ENCODE measurements around the gene MBL2.

The MBL2 gene

DNA sequence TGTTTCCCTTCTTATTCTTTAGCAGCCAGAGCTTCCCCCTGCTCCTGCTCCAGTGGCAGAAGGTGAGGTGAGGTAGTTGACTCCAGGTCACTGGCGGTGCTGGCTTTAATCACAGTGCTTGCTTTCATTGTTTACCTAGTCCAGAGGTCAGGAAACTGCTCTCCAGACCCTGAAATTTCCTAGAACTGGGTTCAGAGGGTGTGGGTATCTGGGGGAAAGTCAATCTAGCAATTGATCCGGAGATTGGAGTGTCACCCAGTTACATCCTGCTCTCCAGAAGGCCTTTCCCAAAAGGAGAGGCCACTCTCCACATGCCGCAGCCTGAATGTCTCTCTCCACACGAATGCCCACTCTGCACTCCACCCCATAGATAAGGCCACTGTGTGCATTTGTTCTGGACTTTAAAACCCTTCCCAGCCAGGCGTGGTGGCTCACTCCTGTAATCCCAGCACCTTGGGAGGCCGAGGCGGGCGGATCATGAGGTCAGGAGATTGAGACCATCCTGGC, 2.1 kb upstream of the MBL2 start:
- Histone ChIP-seq H3K27ac (ENCODE audit: insufficient read depth in 1 of 2, low read depth in 1 of 2, low read length in 2 of 2, poor library complexity in 1 of 2, severe bottlenecking in 2 of 2) (no peak overlapping the region), H3K36me3 (ENCODE audit: control insufficient read depth in 4 of 4, insufficient read depth in 4 of 4, low read length in 3 of 4) (no peaks in the 10 kb centered on the region), H3K27me3 (replicated peaks in 2 of 5; ENCODE audit: control insufficient read depth in 4 of 5, insufficient read depth in 5 of 5, low read length in 4 of 5) (no peaks in the 10 kb centered on the region), H3K9me3 (ENCODE audit: control extremely low read depth in 1 of 5, control insufficient read depth in 4 of 5, insufficient read depth in 2 of 5, low read depth in 1 of 5, low read length in 4 of 5) (no peaks in the 10 kb centered on the region), H3K4me3 (ENCODE audit: control insufficient read depth in 1 of 7, extremely low read depth in 1 of 7, insufficient read depth in 4 of 7, low read depth in 2 of 7, low read length in 6 of 7) (no peak overlapping the region), H3K4me1 (ENCODE audit: control extremely low read depth in 1 of 4, control insufficient read depth in 4 of 4, insufficient read depth in 4 of 4, low read length in 3 of 4) (peaks cover 0 to 15% (median 3%) of the 10 kb centered on the region in 4 experiments)
- WGBS (ENCODE audit: insufficient coverage), result 91% methylated on average over 4 of the region's 8 CpGs
- ChIA-PET POLR2A (no interaction called here), CTCF (interaction anchor here (6.9 to 14.6 kb wide), 2 partner anchors 21 to 32 kb away, joined by 55 to 433 read pairs; no protein-coding TSS in a partner anchor)
- DNase-seq, result no peak

DNA sequence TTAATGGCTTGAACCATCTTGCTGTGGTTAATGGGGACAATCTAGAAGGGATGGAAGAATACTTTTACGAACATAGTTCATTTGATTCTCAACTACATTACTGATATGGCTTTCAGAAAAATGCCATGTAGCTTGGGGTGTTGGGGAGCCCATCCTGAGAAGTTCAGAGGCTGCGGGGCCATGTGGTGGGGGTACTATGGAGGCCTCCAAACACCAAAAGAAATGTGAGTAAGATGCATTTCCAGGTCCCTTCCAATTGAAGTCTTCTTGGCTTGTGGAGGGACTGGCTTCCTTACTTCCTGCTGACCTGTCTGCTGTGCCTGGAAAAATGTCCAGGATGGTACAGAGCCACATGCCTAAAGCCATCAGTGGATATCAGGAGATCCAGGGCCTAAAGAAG, 1.6 kb upstream of the MBL2 start:
- Histone ChIP-seq H3K4me3 (ENCODE audit: control insufficient read depth in 1 of 7, extremely low read depth in 1 of 7, insufficient read depth in 4 of 7, low read depth in 2 of 7, low read length in 6 of 7) (no peak overlapping the region), H3K27me3 (replicated peaks in 2 of 5; ENCODE audit: control insufficient read depth in 4 of 5, insufficient read depth in 5 of 5, low read length in 4 of 5) (no peaks in the 10 kb centered on the region), H3K9me3 (ENCODE audit: control extremely low read depth in 1 of 5, control insufficient read depth in 4 of 5, insufficient read depth in 2 of 5, low read depth in 1 of 5, low read length in 4 of 5) (no peaks in the 10 kb centered on the region), H3K4me1 (ENCODE audit: control extremely low read depth in 1 of 4, control insufficient read depth in 4 of 4, insufficient read depth in 4 of 4, low read length in 3 of 4) (peaks cover 0 to 15% (median 3%) of the 10 kb centered on the region in 4 experiments), H3K27ac (ENCODE audit: insufficient read depth in 1 of 2, low read depth in 1 of 2, low read length in 2 of 2, poor library complexity in 1 of 2, severe bottlenecking in 2 of 2) (no peak overlapping the region), H3K36me3 (ENCODE audit: control insufficient read depth in 4 of 4, insufficient read depth in 4 of 4, low read length in 3 of 4) (no peaks in the 10 kb centered on the region)
- ChIA-PET CTCF (interaction anchor here (6.9 to 14.6 kb wide), 2 partner anchors 20 to 31 kb away, joined by 55 to 433 read pairs; no protein-coding TSS in a partner anchor), POLR2A (no interaction called here)
- 100% methylated on average over 1 of the region's 2 CpGs for WGBS (ENCODE audit: insufficient coverage)
- no peak for DNase-seq

DNA sequence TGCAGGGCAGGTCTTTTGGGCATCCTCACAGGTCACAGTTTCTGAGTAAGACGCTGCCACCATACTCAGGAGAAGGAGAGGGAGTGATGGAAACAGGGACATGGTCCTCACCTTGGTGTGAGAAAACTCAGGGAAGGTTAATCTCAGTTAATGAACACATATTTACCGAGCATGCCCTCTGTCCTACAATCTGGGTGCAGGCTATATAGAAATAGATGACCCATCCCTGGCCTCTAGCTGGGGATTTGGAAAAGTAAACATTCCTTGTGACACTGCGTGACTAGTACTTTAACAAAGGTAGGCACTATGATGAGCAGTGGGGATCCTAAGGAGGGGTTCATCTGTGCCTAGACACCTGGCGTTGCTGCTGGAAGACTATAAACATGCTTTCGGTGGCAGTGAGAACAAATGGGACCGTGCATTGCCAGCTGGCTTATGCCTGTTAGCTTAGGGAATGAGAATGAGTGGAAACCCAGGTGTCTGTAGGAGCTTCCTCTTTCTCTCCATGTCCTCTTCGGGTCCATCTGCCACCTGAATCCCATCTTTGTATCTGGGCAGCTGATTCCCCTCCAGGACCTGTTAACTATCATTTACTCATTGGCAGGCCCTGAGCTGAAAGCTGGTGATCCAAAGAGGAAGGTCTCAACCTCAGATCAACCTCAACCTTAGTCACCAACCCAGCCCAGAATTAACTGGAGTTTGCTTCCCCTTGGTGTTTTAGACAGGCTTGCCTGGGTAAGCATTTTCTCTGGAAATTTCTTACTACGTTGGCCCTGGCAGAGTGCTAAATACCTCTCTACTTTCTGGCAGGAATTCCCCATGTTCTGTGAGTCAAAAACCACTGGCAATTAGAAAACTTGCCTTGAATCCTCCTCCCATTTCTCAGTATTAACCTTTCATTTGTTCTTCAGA, 794 bp downstream of the MBL2 start:
- WGBS (ENCODE audit: insufficient coverage), result 86% methylated on average over 7 of the region's 8 CpGs
- no peak overlapping the region for H3K4me3 ChIP-seq (ENCODE audit: control insufficient read depth in 1 of 7, extremely low read depth in 1 of 7, insufficient read depth in 4 of 7, low read depth in 2 of 7, low read length in 6 of 7)
- ChIA-PET CTCF (interaction anchor here (2.4 to 14.6 kb wide), 2 partner anchors 9 to 29 kb away, joined by 9 to 433 read pairs; no protein-coding TSS in a partner anchor), POLR2A (no interaction called here)
- H3K27me3 ChIP-seq (replicated peaks in 2 of 5; ENCODE audit: control insufficient read depth in 4 of 5, insufficient read depth in 5 of 5, low read length in 4 of 5), result no peaks in the 10 kb centered on the region
- H3K27ac ChIP-seq (ENCODE audit: insufficient read depth in 1 of 2, low read depth in 1 of 2, low read length in 2 of 2, poor library complexity in 1 of 2, severe bottlenecking in 2 of 2), result no peak overlapping the region
- no peaks in the 10 kb centered on the region for H3K36me3 ChIP-seq (ENCODE audit: control insufficient read depth in 4 of 4, insufficient read depth in 4 of 4, low read length in 3 of 4)
- DNase-seq, result peak in 2 of 3 donors; percentile 72
- H3K4me1 ChIP-seq (ENCODE audit: control extremely low read depth in 1 of 4, control insufficient read depth in 4 of 4, insufficient read depth in 4 of 4, low read length in 3 of 4), result peaks cover 0 to 10% (median 5%) of the 10 kb centered on the region in 4 experiments
- no peaks in the 10 kb centered on the region for H3K9me3 ChIP-seq (ENCODE audit: control extremely low read depth in 1 of 5, control insufficient read depth in 4 of 5, insufficient read depth in 2 of 5, low read depth in 1 of 5, low read length in 4 of 5)

DNA sequence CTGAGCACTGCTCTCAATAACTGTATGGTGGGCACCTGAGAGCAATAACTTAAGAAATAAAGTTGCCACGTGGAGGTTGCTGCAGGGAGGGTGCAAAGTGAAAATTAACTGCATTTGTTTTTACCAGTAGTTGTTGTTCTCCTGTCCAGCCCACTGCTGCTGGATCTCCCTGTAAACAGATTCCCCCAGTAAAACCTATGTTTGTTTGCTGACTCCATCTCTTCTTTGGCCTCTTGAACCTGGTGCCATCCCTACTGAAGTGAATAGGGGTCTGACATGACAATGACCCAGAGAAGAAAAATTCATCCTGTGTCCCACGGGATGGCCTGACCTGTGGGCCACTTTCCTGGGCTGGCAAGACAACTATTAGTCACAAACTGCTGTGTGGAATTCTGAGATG, 1.7 kb downstream of the MBL2 start:
- Histone ChIP-seq H3K9me3 (ENCODE audit: control extremely low read depth in 1 of 5, control insufficient read depth in 4 of 5, insufficient read depth in 2 of 5, low read depth in 1 of 5, low read length in 4 of 5) (no peaks in the 10 kb centered on the region), H3K4me3 (ENCODE audit: control insufficient read depth in 1 of 7, extremely low read depth in 1 of 7, insufficient read depth in 4 of 7, low read depth in 2 of 7, low read length in 6 of 7) (no peak overlapping the region), H3K36me3 (ENCODE audit: control insufficient read depth in 4 of 4, insufficient read depth in 4 of 4, low read length in 3 of 4) (no peaks in the 10 kb centered on the region), H3K4me1 (ENCODE audit: control extremely low read depth in 1 of 4, control insufficient read depth in 4 of 4, insufficient read depth in 4 of 4, low read length in 3 of 4) (peaks cover 0 to 10% (median 5%) of the 10 kb centered on the region in 4 experiments), H3K27ac (ENCODE audit: insufficient read depth in 1 of 2, low read depth in 1 of 2, low read length in 2 of 2, poor library complexity in 1 of 2, severe bottlenecking in 2 of 2) (no peak overlapping the region), H3K27me3 (replicated peaks in 2 of 5; ENCODE audit: control insufficient read depth in 4 of 5, insufficient read depth in 5 of 5, low read length in 4 of 5) (no peaks in the 10 kb centered on the region)
- ChIA-PET CTCF (interaction anchor here (2.4 to 14.6 kb wide), 2 partner anchors 10 to 28 kb away, joined by 9 to 433 read pairs; no protein-coding TSS in a partner anchor), POLR2A (no interaction called here)
- DNase-seq, result no peak
- WGBS (ENCODE audit: insufficient coverage), result 86% methylated on average over 1 of the region's 2 CpGs

DNA sequence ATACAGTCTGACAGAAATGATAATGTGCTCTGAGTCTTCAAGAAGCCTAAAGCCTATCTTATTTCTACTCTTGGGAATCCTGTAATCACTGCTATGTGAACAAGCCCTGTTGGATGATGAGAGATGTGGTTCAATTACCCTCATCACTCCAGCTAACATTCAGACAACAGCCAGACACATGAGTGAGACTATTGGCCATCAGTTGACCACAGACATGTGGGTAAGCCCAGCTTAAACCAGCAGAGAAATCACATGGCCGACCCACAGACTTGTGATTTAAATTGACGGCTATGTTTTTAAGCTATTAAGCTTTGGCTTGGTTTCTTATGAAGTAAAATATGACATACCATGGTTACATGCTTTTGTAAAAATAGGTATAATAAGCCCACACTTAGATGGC, 2.6 kb downstream of the MBL2 start:
- Histone ChIP-seq H3K4me3 (ENCODE audit: control insufficient read depth in 1 of 7, extremely low read depth in 1 of 7, insufficient read depth in 4 of 7, low read depth in 2 of 7, low read length in 6 of 7) (no peak overlapping the region), H3K36me3 (ENCODE audit: control insufficient read depth in 4 of 4, insufficient read depth in 4 of 4, low read length in 3 of 4) (no peaks in the 10 kb centered on the region), H3K27me3 (replicated peaks in 2 of 5; ENCODE audit: control insufficient read depth in 4 of 5, insufficient read depth in 5 of 5, low read length in 4 of 5) (no peaks in the 10 kb centered on the region), H3K9me3 (ENCODE audit: control extremely low read depth in 1 of 5, control insufficient read depth in 4 of 5, insufficient read depth in 2 of 5, low read depth in 1 of 5, low read length in 4 of 5) (no peaks in the 10 kb centered on the region), H3K27ac (ENCODE audit: insufficient read depth in 1 of 2, low read depth in 1 of 2, low read length in 2 of 2, poor library complexity in 1 of 2, severe bottlenecking in 2 of 2) (no peak overlapping the region), H3K4me1 (ENCODE audit: control extremely low read depth in 1 of 4, control insufficient read depth in 4 of 4, insufficient read depth in 4 of 4, low read length in 3 of 4) (peaks cover 0 to 10% (median 5%) of the 10 kb centered on the region in 4 experiments)
- CTCF ChIA-PET, result interaction anchor here (1.0 to 14.6 kb wide), 3 partner anchors 9 to 27 kb away, joined by 3 to 433 read pairs (median 8); no protein-coding TSS in a partner anchor
- no peak for DNase-seq
- WGBS (ENCODE audit: insufficient coverage), result 100% methylated on average over 2 of the region's 2 CpGs
- POLR2A ChIA-PET, result no interaction called here

DNA sequence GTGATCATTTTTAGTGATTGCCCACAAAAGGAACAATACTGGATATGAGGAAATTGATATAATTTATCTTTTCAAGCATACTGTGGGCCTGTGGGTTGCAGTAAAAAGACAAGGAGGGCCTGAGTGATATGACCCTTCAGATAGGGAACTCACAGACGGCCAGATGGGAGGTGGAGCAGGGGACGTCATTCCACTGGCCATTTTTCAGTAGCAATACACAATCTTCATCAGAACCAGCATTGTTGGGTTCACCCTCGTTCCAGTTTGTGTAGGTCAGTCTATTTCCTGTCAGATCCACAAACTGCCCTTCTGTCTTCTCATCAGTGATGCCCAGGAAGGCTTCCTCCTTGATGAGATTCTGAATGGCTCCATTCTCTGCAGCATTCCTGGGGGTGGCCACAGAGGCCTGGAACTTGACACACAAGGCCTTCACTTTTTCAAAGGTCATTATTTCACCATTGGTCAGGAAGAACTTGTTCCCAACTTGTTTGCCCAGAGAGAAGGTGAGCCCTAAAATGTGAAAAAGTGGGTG, 4.5 kb downstream of the MBL2 start:
- Histone ChIP-seq H3K4me1 (ENCODE audit: control extremely low read depth in 1 of 4, control insufficient read depth in 4 of 4, insufficient read depth in 4 of 4, low read length in 3 of 4) (peaks cover 0 to 10% (median 5%) of the 10 kb centered on the region in 4 experiments), H3K27ac (ENCODE audit: insufficient read depth in 1 of 2, low read depth in 1 of 2, low read length in 2 of 2, poor library complexity in 1 of 2, severe bottlenecking in 2 of 2) (no peak overlapping the region), H3K4me3 (ENCODE audit: control insufficient read depth in 1 of 7, extremely low read depth in 1 of 7, insufficient read depth in 4 of 7, low read depth in 2 of 7, low read length in 6 of 7) (no peak overlapping the region), H3K27me3 (replicated peaks in 2 of 5; ENCODE audit: control insufficient read depth in 4 of 5, insufficient read depth in 5 of 5, low read length in 4 of 5) (no peaks in the 10 kb centered on the region), H3K36me3 (ENCODE audit: control insufficient read depth in 4 of 4, insufficient read depth in 4 of 4, low read length in 3 of 4) (no peaks in the 10 kb centered on the region), H3K9me3 (ENCODE audit: control extremely low read depth in 1 of 5, control insufficient read depth in 4 of 5, insufficient read depth in 2 of 5, low read depth in 1 of 5, low read length in 4 of 5) (no peaks in the 10 kb centered on the region)
- WGBS (ENCODE audit: insufficient coverage), result 5% methylated on average over 2 of the region's 3 CpGs
- ChIA-PET POLR2A (interaction anchor here (1.0 kb wide), 1 partner anchor 13 kb away, joined by 3 read pairs; no protein-coding TSS in a partner anchor), CTCF (interaction anchor here (0.9 to 14.6 kb wide), 3 partner anchors 11 to 27 kb away, joined by 3 to 433 read pairs (median 8); no protein-coding TSS in a partner anchor)
- peak; percentile 42 to 84 (median 72) for DNase-seq
